Activated CD8-positive, alpha-beta memory T cell treated with anti-CD3 and anti-CD28 coated beads for 36 hours (primary cell): ENCODE results near the gene CDH13. TPM values are rescaled to one million over a fixed set of nuclear protein-coding genes. Genes with fewer than 3 reads are reported as not detected.

Experiments used
- CTCF ChIA-PET: fragments of 350-600 bp; sonication (Branson Sonifier 250); formaldehyde crosslinking; loops from one replicate; lab custom pipeline; 2021; ENCODE audit warnings: antibody characterized with exemption; lab: Charles Lee
- POLR2A ChIA-PET: fragments of 350-600 bp; sonication (Branson Sonifier 250); formaldehyde crosslinking; loops from one replicate; lab custom pipeline; 2021; ENCODE audit warnings: antibody characterized with exemption; lab: Charles Lee
- total RNA-seq, 2 experiments: library from RNA; stranded (reverse); gene quantifications; one replicate each; pipeline ENCODE4 v1.2.3, GENCODE V29; 2021

The CDH13 gene
- total RNA-seq, 2 experiments from 2014 or later, result not detected

- ChIA-PET CTCF (interaction anchor here (0.6 kb wide), 1 partner anchor 101 kb away, joined by 3 read pairs; no protein-coding TSS in a partner anchor), POLR2A (no interaction called here)
Measured at GRCh38 chr16:83113317-83113716, 486.5 kb downstream of the CDH13 start.

GRCh38 chr16:83113811-83114210, 487.0 kb downstream of the CDH13 start:
- POLR2A ChIA-PET, result no interaction called here
- CTCF ChIA-PET, result no interaction called here

GRCh38 chr16:83115491-83116232, 488.9 kb downstream of the CDH13 start:
- POLR2A ChIA-PET, result no interaction called here
- CTCF ChIA-PET, result no interaction called here

GRCh38 chr16:83116274-83116892, 489.6 kb downstream of the CDH13 start:
- POLR2A ChIA-PET, result no interaction called here
- CTCF ChIA-PET, result no interaction called here

- ChIA-PET CTCF (no interaction called here), POLR2A (no interaction called here)
Measured at GRCh38 chr16:83117810-83118209, 491.0 kb downstream of the CDH13 start.

- CTCF ChIA-PET, result no interaction called here
Measured at GRCh38 chr16:83118365-83118764, 491.6 kb downstream of the CDH13 start.

GRCh38 chr16:83125999-83126568, 499.3 kb downstream of the CDH13 start:
- ChIA-PET CTCF (no interaction called here), POLR2A (no interaction called here)

More at GRCh38 chr16:83118365-83118764, 491.6 kb downstream of the CDH13 start:
- POLR2A ChIA-PET, result no interaction called here

GRCh38 chr16:83128041-83128440, 501.3 kb downstream of the CDH13 start:
- ChIA-PET POLR2A (no interaction called here), CTCF (no interaction called here)

- CTCF ChIA-PET, result no interaction called here
Measured at GRCh38 chr16:83130039-83130438, 503.3 kb downstream of the CDH13 start.

GRCh38 chr16:83134638-83135037, 507.9 kb downstream of the CDH13 start:
- POLR2A ChIA-PET, result no interaction called here
- CTCF ChIA-PET, result no interaction called here

More at GRCh38 chr16:83130039-83130438, 503.3 kb downstream of the CDH13 start:
- POLR2A ChIA-PET, result no interaction called here

- ChIA-PET POLR2A (no interaction called here), CTCF (no interaction called here)
Measured at GRCh38 chr16:83136419-83136818, 509.6 kb downstream of the CDH13 start.

- POLR2A ChIA-PET, result no interaction called here
- CTCF ChIA-PET, result no interaction called here
Measured at GRCh38 chr16:83136924-83137323, 510.2 kb downstream of the CDH13 start.

GRCh38 chr16:83137326-83137781, 510.6 kb downstream of the CDH13 start:
- POLR2A ChIA-PET, result no interaction called here
- CTCF ChIA-PET, result no interaction called here

GRCh38 chr16:83137894-83138293, 511.1 kb downstream of the CDH13 start:
- POLR2A ChIA-PET, result no interaction called here
- CTCF ChIA-PET, result no interaction called here

GRCh38 chr16:83138512-83138911, 511.7 kb downstream of the CDH13 start:
- POLR2A ChIA-PET, result no interaction called here
- CTCF ChIA-PET, result no interaction called here

- CTCF ChIA-PET, result no interaction called here
- POLR2A ChIA-PET, result no interaction called here
Measured at GRCh38 chr16:83138976-83139690, 512.4 kb downstream of the CDH13 start.

GRCh38 chr16:83143788-83144187, 517.0 kb downstream of the CDH13 start:
- ChIA-PET POLR2A (no interaction called here), CTCF (no interaction called here)

- POLR2A ChIA-PET, result no interaction called here
- CTCF ChIA-PET, result no interaction called here
Measured at GRCh38 chr16:83145297-83145696, 518.5 kb downstream of the CDH13 start.

GRCh38 chr16:83147244-83147643, 520.5 kb downstream of the CDH13 start:
- ChIA-PET POLR2A (no interaction called here), CTCF (no interaction called here)

GRCh38 chr16:83158320-83158957, 531.7 kb downstream of the CDH13 start:
- CTCF ChIA-PET, result no interaction called here
- POLR2A ChIA-PET, result no interaction called here
